Activated naive CD8-positive, alpha-beta T cell treated with anti-CD3 and anti-CD28 coated beads, Interleukin-2, amount 50 U/mL, for 16 hours (primary cell): Measurements from ENCODE around the gene NSMF.
"Not testable (repeated sequence)": the region's sequence is repeated elsewhere in the genome, so short reads cannot be mapped to it uniquely, and the experiment has no call there.

Experiments used
- DNase-seq: peaks from one replicate; pipeline ENCODE4 v3.0.0-alpha.2; 2020; ENCODE audit warnings: low read depth, low spot score

The NSMF gene

GRCh38 chr9:137415451-137415850 lies 43.7 kb downstream of the NSMF start:
- DNase-seq: no peak

- no peak for DNase-seq
Observed at GRCh38 chr9:137412431-137412830, 46.7 kb downstream of the NSMF start.

GRCh38 chr9:137411645-137412380 lies 47.3 kb downstream of the NSMF start:
- no peak for DNase-seq

- DNase-seq: no peak
Observed at GRCh38 chr9:137411260-137411644, 47.9 kb downstream of the NSMF start.

GRCh38 chr9:137410891-137411249 lies 48.3 kb downstream of the NSMF start:
- DNase-seq: no peak

GRCh38 chr9:137410236-137410890 lies 48.8 kb downstream of the NSMF start:
- not testable (repeated sequence) for DNase-seq

GRCh38 chr9:137409515-137409914 lies 49.6 kb downstream of the NSMF start:
- DNase-seq: no peak

- DNase-seq: no peak
Observed at GRCh38 chr9:137408651-137409405, 50.3 kb downstream of the NSMF start.

GRCh38 chr9:137407590-137408300 lies 51.4 kb downstream of the NSMF start:
- no peak for DNase-seq

GRCh38 chr9:137406876-137407589 lies 52.1 kb downstream of the NSMF start:
- peak; percentile 29 for DNase-seq

- no peak for DNase-seq
Observed at GRCh38 chr9:137406085-137406760, 52.9 kb downstream of the NSMF start.

GRCh38 chr9:137405677-137406081 lies 53.5 kb downstream of the NSMF start:
- DNase-seq: no peak

- no peak for DNase-seq
Observed at GRCh38 chr9:137404961-137405567, 54.1 kb downstream of the NSMF start.

- DNase-seq: no peak
Observed at GRCh38 chr9:137403269-137403668, 55.9 kb downstream of the NSMF start.

GRCh38 chr9:137402746-137403145 lies 56.4 kb downstream of the NSMF start:
- DNase-seq: no peak

GRCh38 chr9:137398561-137399468 lies 60.3 kb downstream of the NSMF start:
- no peak for DNase-seq

- DNase-seq: no peak
Observed at GRCh38 chr9:137397675-137398423, 61.3 kb downstream of the NSMF start.
